Left renal cortex interstitium (tissue), 4 donors: ENCODE measurements around the gene THOC3. TPM values are rescaled to one million over a fixed set of nuclear protein-coding genes. Genes with fewer than 3 reads are reported as not detected.
"Not testable (repeated sequence)": the region's sequence is repeated elsewhere in the genome, so short reads cannot be mapped to it uniquely, and the experiment has no call there.

Experiments used
- DNase-seq, 4 donors: peaks; one replicate each; pipeline ENCODE4 v3.0.0-alpha.2; 2013; ENCODE audit warnings: low read depth in 4 of 4, low spot score in 2 of 4, missing footprints in 1 of 4
- polyA plus RNA-seq, 4 donors: library from polyadenylated mRNA; unstranded; fragments of 120-200 nt; gene quantifications; one replicate each; pipeline ENCODE4 v1.2.1, GENCODE V29; 2013; ENCODE audit not compliant: insufficient read length in 4 of 4

THOC3 gene
- polyA plus RNA-seq = 100 to 1,000 TPM in 1 of 4 donors, 10 to 100 TPM in 3; 48.9 to 103 (median 59.7) TPM

GRCh38 chr5:175967471-175968372 is at the start of gene THOC3:
Gene THOC3 (minus strand): TSS chr5:175968315. CDS start chr5:175968208, 107 bp downstream.
- DNase-seq = peak in 3 of 4 donors; percentile 46 to 61 (median 59)

- DNase-seq = not testable (repeated sequence)
These were observed 49.2 kb upstream of the THOC3 start for GRCh38 chr5:176017324-176017723.

GRCh38 chr5:176014360-176014759 is 46.2 kb upstream of the THOC3 start:
- not testable (repeated sequence) for DNase-seq

GRCh38 chr5:176011088-176011487 is 43.0 kb upstream of the THOC3 start:
- not testable (repeated sequence) for DNase-seq

GRCh38 chr5:176010202-176010601 is 42.1 kb upstream of the THOC3 start:
- not testable (repeated sequence) for DNase-seq

GRCh38 chr5:176007220-176007619 is 39.1 kb upstream of the THOC3 start:
- not testable (repeated sequence) for DNase-seq

- DNase-seq = not testable (repeated sequence)
These were observed 38.7 kb upstream of the THOC3 start for GRCh38 chr5:176006819-176007218.

- DNase-seq = peak in 2 of 4 donors; percentile 14 to 23
These were observed 29.9 kb upstream of the THOC3 start for GRCh38 chr5:175997979-175998378.

- not testable (repeated sequence) for DNase-seq
These were observed 29.4 kb upstream of the THOC3 start for GRCh38 chr5:175997495-175997894.

- DNase-seq = not testable (repeated sequence)
These were observed 28.7 kb upstream of the THOC3 start for GRCh38 chr5:175996791-175997190.

GRCh38 chr5:175995506-175995905 is 27.4 kb upstream of the THOC3 start:
- not testable (repeated sequence) for DNase-seq

- DNase-seq = not testable (repeated sequence)
These were observed 11.4 kb upstream of the THOC3 start for GRCh38 chr5:175979371-175979995.

GRCh38 chr5:175968381-175968780 is 266 bp upstream of the THOC3 start:
- DNase-seq = not testable (repeated sequence)

GRCh38 chr5:175962329-175962728 is 5.8 kb downstream of the THOC3 start:
- DNase-seq = not testable (repeated sequence)

- not testable (repeated sequence) for DNase-seq
These were observed 7.9 kb downstream of the THOC3 start for GRCh38 chr5:175960228-175960627.

- not testable (repeated sequence) for DNase-seq
These were observed 9.6 kb downstream of the THOC3 start for GRCh38 chr5:175958515-175958914.

- DNase-seq = not testable (repeated sequence)
These were observed 14.0 kb downstream of the THOC3 start for GRCh38 chr5:175954107-175954506.

GRCh38 chr5:175952810-175953209 is 15.3 kb downstream of the THOC3 start:
- not testable (repeated sequence) for DNase-seq

GRCh38 chr5:175951339-175951969 is 16.7 kb downstream of the THOC3 start:
- DNase-seq = not testable (repeated sequence)

GRCh38 chr5:175948329-175949108 is 19.6 kb downstream of the THOC3 start:
- DNase-seq = not testable (repeated sequence)
